ENCODE measurements around the gene ACTG1.

The ACTG1 gene

GRCh38 chr17:81493198-81494038 is 19.2 kb downstream of the ACTG1 start:
- no peaks in the 10 kb centered on the region for H3K4me1 ChIP-seq (ENCODE audit: insufficient read depth, poor library complexity, severe bottlenecking)
- no peak overlapping the region for H3K27ac ChIP-seq (ENCODE audit: poor library complexity, severe bottlenecking)
- TF ChIP-seq, protein P1, sequence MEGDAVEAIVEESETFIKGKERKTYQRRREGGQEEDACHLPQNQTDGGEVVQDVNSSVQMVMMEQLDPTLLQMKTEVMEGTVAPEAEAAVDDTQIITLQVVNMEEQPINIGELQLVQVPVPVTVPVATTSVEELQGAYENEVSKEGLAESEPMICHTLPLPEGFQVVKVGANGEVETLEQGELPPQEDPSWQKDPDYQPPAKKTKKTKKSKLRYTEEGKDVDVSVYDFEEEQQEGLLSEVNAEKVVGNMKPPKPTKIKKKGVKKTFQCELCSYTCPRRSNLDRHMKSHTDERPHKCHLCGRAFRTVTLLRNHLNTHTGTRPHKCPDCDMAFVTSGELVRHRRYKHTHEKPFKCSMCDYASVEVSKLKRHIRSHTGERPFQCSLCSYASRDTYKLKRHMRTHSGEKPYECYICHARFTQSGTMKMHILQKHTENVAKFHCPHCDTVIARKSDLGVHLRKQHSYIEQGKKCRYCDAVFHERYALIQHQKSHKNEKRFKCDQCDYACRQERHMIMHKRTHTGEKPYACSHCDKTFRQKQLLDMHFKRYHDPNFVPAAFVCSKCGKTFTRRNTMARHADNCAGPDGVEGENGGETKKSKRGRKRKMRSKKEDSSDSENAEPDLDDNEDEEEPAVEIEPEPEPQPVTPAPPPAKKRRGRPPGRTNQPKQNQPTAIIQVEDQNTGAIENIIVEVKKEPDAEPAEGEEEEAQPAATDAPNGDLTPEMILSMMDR (IDR thresholded peaks at IDR 0.05; ENCODE audit: poor library complexity, severe bottlenecking) = no peak
- H3K36me3 ChIP-seq (ENCODE audit: low read depth) = no peaks in the 10 kb centered on the region
- no peak for ATAC-seq (ENCODE audit: low read depth)
- H3K27me3 ChIP-seq (ENCODE audit: insufficient read depth, poor library complexity, severe bottlenecking) = no peaks in the 10 kb centered on the region
- H3K9me3 ChIP-seq (ENCODE audit: severe bottlenecking) = no peaks in the 10 kb centered on the region
- DNase-seq (ENCODE audit: low spot score) = no peak
- H3K4me3 ChIP-seq (ENCODE audit: severe bottlenecking) = no peak overlapping the region

DNA sequence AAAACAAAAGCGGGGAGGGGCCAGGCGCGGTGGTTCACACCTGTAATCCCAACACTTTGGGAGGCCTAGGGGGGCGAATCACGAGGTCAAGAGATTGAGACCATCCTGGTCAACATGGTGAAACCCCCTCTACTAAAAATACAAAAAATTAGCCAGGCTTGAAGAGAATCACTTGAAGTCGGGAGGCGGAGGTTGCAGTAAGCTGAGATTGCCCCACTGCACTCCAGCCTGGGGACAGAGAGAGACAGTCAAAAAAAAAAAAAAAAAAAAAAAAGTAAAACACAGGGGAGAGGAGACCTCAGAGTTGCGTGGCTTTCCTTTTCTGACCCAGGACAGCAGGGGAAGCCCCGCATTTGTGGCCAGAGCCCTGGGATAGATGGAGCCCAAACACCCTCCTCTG is 19.9 kb downstream of the ACTG1 start:
- Histone ChIP-seq H3K9me3 (ENCODE audit: severe bottlenecking) (no peaks in the 10 kb centered on the region), H3K27me3 (ENCODE audit: insufficient read depth, poor library complexity, severe bottlenecking) (no peaks in the 10 kb centered on the region), H3K27ac (ENCODE audit: poor library complexity, severe bottlenecking) (no peak overlapping the region), H3K36me3 (ENCODE audit: low read depth) (no peaks in the 10 kb centered on the region), H3K4me3 (ENCODE audit: severe bottlenecking) (no peak overlapping the region), H3K4me1 (ENCODE audit: insufficient read depth, poor library complexity, severe bottlenecking) (no peaks in the 10 kb centered on the region)
- TF ChIP-seq, protein P1 (IDR thresholded peaks at IDR 0.05; ENCODE audit: poor library complexity, severe bottlenecking) = no peak
- DNase-seq (ENCODE audit: low spot score) (no peak), ATAC-seq (ENCODE audit: low read depth) (no peak)

DNA sequence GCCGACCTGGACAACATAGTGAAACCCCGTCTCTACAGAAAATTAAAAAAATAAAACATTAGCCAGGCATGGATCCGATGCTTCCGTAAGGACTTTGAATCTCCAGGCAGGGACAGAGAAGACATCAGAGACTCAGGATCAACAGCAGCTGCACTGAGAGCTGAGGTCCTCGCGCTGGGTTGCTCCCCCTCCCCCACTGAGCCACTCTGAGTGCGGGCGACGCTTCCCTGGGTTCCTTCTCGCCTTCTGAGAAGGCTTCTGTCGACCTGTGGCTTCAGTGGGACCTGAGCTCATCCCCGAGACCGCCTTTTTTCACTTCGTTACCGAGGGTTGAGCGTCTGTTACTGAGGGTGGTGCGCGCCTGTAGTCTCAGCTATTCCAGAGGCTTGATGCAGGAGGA is 20.4 kb downstream of the ACTG1 start:
- Histone ChIP-seq H3K36me3 (ENCODE audit: low read depth) (no peaks in the 10 kb centered on the region), H3K27me3 (ENCODE audit: insufficient read depth, poor library complexity, severe bottlenecking) (no peaks in the 10 kb centered on the region), H3K9me3 (ENCODE audit: severe bottlenecking) (no peaks in the 10 kb centered on the region), H3K4me1 (ENCODE audit: insufficient read depth, poor library complexity, severe bottlenecking) (peaks cover 2% of the 10 kb centered on the region), H3K4me3 (ENCODE audit: severe bottlenecking) (no peak overlapping the region), H3K27ac (ENCODE audit: poor library complexity, severe bottlenecking) (no peak overlapping the region)
- no peak for ATAC-seq (ENCODE audit: low read depth)
- DNase-seq (ENCODE audit: low spot score) = peak; percentile 45
- TF ChIP-seq, protein P1 (IDR thresholded peaks at IDR 0.05; ENCODE audit: poor library complexity, severe bottlenecking) = no peak

GRCh38 chr17:81491761-81492160 is 20.8 kb downstream of the ACTG1 start:
- ATAC-seq (ENCODE audit: low read depth) = no peak
- H3K9me3 ChIP-seq (ENCODE audit: severe bottlenecking) = no peaks in the 10 kb centered on the region
- no peak overlapping the region for H3K4me3 ChIP-seq (ENCODE audit: severe bottlenecking)
- DNase-seq (ENCODE audit: low spot score) = no peak
- peaks cover 3% of the 10 kb centered on the region for H3K4me1 ChIP-seq (ENCODE audit: insufficient read depth, poor library complexity, severe bottlenecking)
- H3K27me3 ChIP-seq (ENCODE audit: insufficient read depth, poor library complexity, severe bottlenecking) = no peaks in the 10 kb centered on the region
- TF ChIP-seq, protein P1 (IDR thresholded peaks at IDR 0.05; ENCODE audit: poor library complexity, severe bottlenecking) = no peak
- no peaks in the 10 kb centered on the region for H3K36me3 ChIP-seq (ENCODE audit: low read depth)
- no peak overlapping the region for H3K27ac ChIP-seq (ENCODE audit: poor library complexity, severe bottlenecking)

- TF ChIP-seq, protein P1 (IDR thresholded peaks at IDR 0.05; ENCODE audit: poor library complexity, severe bottlenecking) = no peak
- ATAC-seq (ENCODE audit: low read depth) (peak; percentile 17; the same call in 2 of the 3 replicates), DNase-seq (ENCODE audit: low spot score) (peak; percentile 65)
- Histone ChIP-seq H3K9me3 (ENCODE audit: severe bottlenecking) (no peaks in the 10 kb centered on the region), H3K27me3 (ENCODE audit: insufficient read depth, poor library complexity, severe bottlenecking) (no peaks in the 10 kb centered on the region), H3K4me1 (ENCODE audit: insufficient read depth, poor library complexity, severe bottlenecking) (peaks cover 3% of the 10 kb centered on the region), H3K27ac (ENCODE audit: poor library complexity, severe bottlenecking) (no peak overlapping the region), H3K36me3 (ENCODE audit: low read depth) (no peaks in the 10 kb centered on the region), H3K4me3 (ENCODE audit: severe bottlenecking) (no peak overlapping the region)
These were observed 21.4 kb downstream of the ACTG1 start for GRCh38 chr17:81491181-81491581.
